Ramos (cell line): ENCODE data around the gene GNAS.

Experiments
- in situ Hi-C: fragments of 300-500 bp; cut with MboI; formaldehyde crosslinking; loops from one replicate; pipeline ENCODE4 v1.14.3; 2022; ENCODE audit warnings: low sequenced_read_pairs; ENCODE audit not compliant: unreplicated experiment

The GNAS gene

GRCh38 chr20:58875541-58876134, 23.1 kb downstream of the GNAS start:
- in situ Hi-C loops = no loop called here

- in situ Hi-C loops = no loop called here
These were observed 23.9 kb downstream of the GNAS start for GRCh38 chr20:58876437-58876836.

- in situ Hi-C loops = no loop called here
These were observed 24.8 kb downstream of the GNAS start for GRCh38 chr20:58877050-58877975.

GRCh38 chr20:58877976-58878360, 25.5 kb downstream of the GNAS start:
- in situ Hi-C loops = no loop called here

- in situ Hi-C loops = no loop called here
These were observed 25.9 kb downstream of the GNAS start for GRCh38 chr20:58878399-58878798.

GRCh38 chr20:58880441-58880840, 27.9 kb downstream of the GNAS start:
- in situ Hi-C loops = loop anchor here (10.0 kb wide), 1 partner anchor 164 kb away; the partner anchor contains the start of gene PRELID3B

- in situ Hi-C loops = loop anchor here (10.0 kb wide), 1 partner anchor 164 kb away; the partner anchor contains the start of gene PRELID3B
These were observed 28.7 kb downstream of the GNAS start for GRCh38 chr20:58880994-58881752.

- in situ Hi-C loops = loop anchor here (10.0 kb wide), 1 partner anchor 162 kb away; the partner anchor contains the start of gene PRELID3B
These were observed 30.2 kb downstream of the GNAS start for GRCh38 chr20:58882704-58883089.

GRCh38 chr20:58883241-58883691, 30.8 kb downstream of the GNAS start:
- in situ Hi-C loops = loop anchor here (10.0 kb wide), 1 partner anchor 162 kb away; the partner anchor contains the start of gene PRELID3B

GRCh38 chr20:58884966-58885365, 32.5 kb downstream of the GNAS start:
- in situ Hi-C loops = loop anchor here (10.0 kb wide), 1 partner anchor 160 kb away; the partner anchor contains the start of gene PRELID3B

GRCh38 chr20:58886546-58886945, 34.0 kb downstream of the GNAS start:
- in situ Hi-C loops = loop anchor here (10.0 kb wide), 1 partner anchor 158 kb away; the partner anchor contains the start of gene PRELID3B

- in situ Hi-C loops = loop anchor here (10.0 kb wide), 1 partner anchor 157 kb away; the partner anchor contains the start of gene PRELID3B
These were observed 35.6 kb downstream of the GNAS start for GRCh38 chr20:58888103-58888502.

GRCh38 chr20:58888521-58889333, 36.2 kb downstream of the GNAS start:
- in situ Hi-C loops = loop anchor here (10.0 kb wide), 1 partner anchor 156 kb away; the partner anchor contains the start of gene PRELID3B

- in situ Hi-C loops = loop anchor here (10.0 kb wide), 1 partner anchor 155 kb away; the partner anchor contains the start of gene PRELID3B
These were observed 36.8 kb downstream of the GNAS start for GRCh38 chr20:58889334-58889760.

GRCh38 chr20:58889798-58890517, 37.4 kb downstream of the GNAS start:
- in situ Hi-C loops = loop anchor here (10.0 kb wide), 1 partner anchor 155 kb away; the partner anchor contains the start of gene PRELID3B

- in situ Hi-C loops = no loop called here
These were observed 38.1 kb downstream of the GNAS start for GRCh38 chr20:58890518-58891085.

- in situ Hi-C loops = no loop called here
These were observed 38.7 kb downstream of the GNAS start for GRCh38 chr20:58891086-58891717.

- in situ Hi-C loops = no loop called here
These were observed 39.2 kb downstream of the GNAS start for GRCh38 chr20:58891718-58892140.
